DND-41 (cell line): Measurements from ENCODE around the gene IPO4.

Source experiments
- CTCF ChIP-seq: IDR thresholded peaks from 2 replicates; pipeline ENCODE4 v1.5.1; 2012; ENCODE audit warnings: borderline replicate concordance, low read length, moderate library complexity, mild to moderate bottlenecking; ENCODE audit not compliant: poor library complexity, severe bottlenecking; ENCODE audit errors: extremely low read depth
- EZH2 ChIP-seq: IDR thresholded peaks from 3 replicates; pipeline ENCODE4 v1.6.1; 2012; ENCODE audit warnings: borderline replicate concordance, low read depth, mild to moderate bottlenecking, moderate library complexity, low read length, inconsistent platforms; ENCODE audit not compliant: severe bottlenecking

GRCh38 chr14:24232121-24232644 lies 43.6 kb upstream of the IPO4 start, which contains the start of gene NEDD8:
- no peak for TF ChIP-seq CTCF
- no peak for TF ChIP-seq EZH2
